HG03060 (cell line): ENCODE results near the gene PIGX.

Source experiments
- ATAC-seq: cut with Tn5 transposase; IDR thresholded peaks from one replicate; pipeline ENCODE4 v1.9.1; 2021; ENCODE audit warnings: low read depth, moderate number of reproducible peaks; ENCODE audit not compliant: unreplicated experiment

The PIGX gene

GRCh38 chr3:196754091-196754981 lies 42.2 kb downstream of the PIGX start:
- no peak for ATAC-seq

- no peak for ATAC-seq
Observed at GRCh38 chr3:196756732-196757131, 44.6 kb downstream of the PIGX start.

- no peak for ATAC-seq
Observed at GRCh38 chr3:196757876-196758739, 45.9 kb downstream of the PIGX start.

- no peak for ATAC-seq
Observed at GRCh38 chr3:196763179-196763578, 51.0 kb downstream of the PIGX start.

- ATAC-seq: no peak
Observed at GRCh38 chr3:196765454-196765853, 53.3 kb downstream of the PIGX start.

- ATAC-seq: no peak
Observed at GRCh38 chr3:196771067-196771466, 58.9 kb downstream of the PIGX start.

GRCh38 chr3:196772102-196772501 lies 59.9 kb downstream of the PIGX start:
- ATAC-seq: no peak

- ATAC-seq: no peak
Observed at GRCh38 chr3:196772897-196773296, 60.7 kb downstream of the PIGX start.

GRCh38 chr3:196774191-196774820 lies 62.1 kb downstream of the PIGX start:
- ATAC-seq: no peak

GRCh38 chr3:196774848-196775422 lies 62.8 kb downstream of the PIGX start:
- ATAC-seq: no peak

GRCh38 chr3:196775938-196776337 lies 63.8 kb downstream of the PIGX start:
- ATAC-seq: no peak

- no peak for ATAC-seq
Observed at GRCh38 chr3:196777836-196778235, 65.7 kb downstream of the PIGX start.

- ATAC-seq: no peak
Observed at GRCh38 chr3:196778755-196779154, 66.6 kb downstream of the PIGX start.

- no peak for ATAC-seq
Observed at GRCh38 chr3:196782511-196782910, 70.3 kb downstream of the PIGX start.
